ENCODE measurements around the gene HAUS8. TPM values are rescaled to one million over a fixed set of nuclear protein-coding genes. Genes with fewer than 3 reads are reported as not detected.

HAUS8 gene
- total and polyA plus RNA-seq, 10 of the 15 experiments (the other 5 are each of a cell fraction or from before 2014, with no cell fraction given) = 22.7 to 43.9 (median 34.4) TPM

DNA sequence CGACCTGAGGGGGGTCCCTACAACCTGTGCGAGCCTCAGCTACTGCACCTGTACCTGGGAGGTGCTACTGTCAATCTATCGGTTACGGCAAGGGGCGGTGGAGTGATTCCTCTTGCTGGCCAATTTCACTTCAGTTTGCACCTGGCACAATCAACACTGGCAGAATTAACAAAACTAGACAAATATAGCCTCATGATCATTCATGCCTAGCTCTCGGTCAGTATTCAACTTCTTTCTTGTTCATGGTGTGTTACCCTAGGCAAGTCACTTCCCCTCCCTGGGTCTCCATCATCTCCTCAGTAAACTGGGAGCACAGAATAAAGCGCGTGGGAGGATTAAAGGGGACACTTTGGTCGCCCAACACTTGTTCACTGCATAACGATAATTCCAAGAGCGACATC lies 618 bp downstream of the HAUS8 start:
- ChIA-PET POLR2A (interaction anchor here (0.6 to 8.5 kb wide), 6 partner anchors 16 to 328 kb away, joined by 3 to 111 read pairs (median 3); no protein-coding TSS in a partner anchor), RAD21 (ENCODE audit: unreplicated experiment) (interaction anchor here (0.9 to 2.4 kb wide), 6 partner anchors 47 to 360 kb away, joined by 3 to 19 read pairs (median 4); partner anchors contain the start of gene BABAM1), SMC1A (ENCODE audit: uncharacterized antibody, unreplicated experiment) (interaction anchor here (1.0 to 2.7 kb wide), 7 partner anchors 34 to 229 kb away, joined by 3 to 24 read pairs (median 4); partner anchors contain the start of genes ABHD8 and USHBP1), CTCF (interaction anchor here (0.9 to 1.8 kb wide), 5 partner anchors 142 to 360 kb away, joined by 3 to 6 read pairs (median 5); partner anchors contain the start of gene BABAM1)
- ATAC-seq (peak; percentile 1), DNase-seq (ENCODE audit: low read depth, low spot score) (no peak), FAIRE-seq (no peak)
- Histone ChIP-seq H3K9ac (ENCODE audit: control insufficient read depth, insufficient read depth, low read length) (peak overlapping the region; percentile 84), H3K79me2 (ENCODE audit: control insufficient read depth, insufficient read depth, low read length) (peaks cover 81% of the 10 kb centered on the region), H3K4me1 (ENCODE audit: control insufficient read depth, insufficient read depth, low read length) (peaks cover 28% of the 10 kb centered on the region), H2AFZ (ENCODE audit: control insufficient read depth, low read depth, low read length) (peak overlapping the region; percentile 75), H3K4me3 (peak overlapping the region; percentile 98), H3K4me2 (ENCODE audit: control insufficient read depth, insufficient read depth) (peak overlapping the region; percentile 97), H3K9me3 (replicated peaks; ENCODE audit: control insufficient read depth, insufficient read depth, low read length) (no peaks in the 10 kb centered on the region), H3K27ac (ENCODE audit: control insufficient read depth, insufficient read depth) (peak overlapping the region; percentile 86), H3K27me3 (replicated peaks in 1 of 2; ENCODE audit: control insufficient read depth in 2 of 2, insufficient read depth in 2 of 2, low read length in 1 of 2) (no peaks in the 10 kb centered on the region), H3K36me3 (ENCODE audit: control insufficient read depth in 2 of 2, insufficient read depth in 2 of 2, low read length in 1 of 2) (peaks cover 3 to 4% of the 10 kb centered on the region in 2 experiments; a peak in 3 of 4 replicates), H4K20me1 (ENCODE audit: control insufficient read depth, insufficient read depth) (peaks cover 5% of the 10 kb centered on the region)
- 0% methylated on average over 11 of the region's 11 CpGs for WGBS (ENCODE audit: insufficient coverage, insufficient replicate concordance, low lambda C conversion rate, missing lambda C conversion rate)
- peak; percentile 16 for TF ChIP-seq HDAC6 (IDR thresholded peaks at IDR 0.05; ENCODE audit: unreplicated experiment)
- 0 out of 2 replicates have a peak, but pooled peaks have one; percentile 32 for TF ChIP-seq MEF2A (IDR thresholded peaks at IDR 0.05; ENCODE audit: insufficient read depth, low read depth, low read length)
- no peak for TF ChIP-seq TCF7 (IDR thresholded peaks at IDR 0.05; ENCODE audit: borderline replicate concordance)
- TF ChIP-seq, protein P1, sequence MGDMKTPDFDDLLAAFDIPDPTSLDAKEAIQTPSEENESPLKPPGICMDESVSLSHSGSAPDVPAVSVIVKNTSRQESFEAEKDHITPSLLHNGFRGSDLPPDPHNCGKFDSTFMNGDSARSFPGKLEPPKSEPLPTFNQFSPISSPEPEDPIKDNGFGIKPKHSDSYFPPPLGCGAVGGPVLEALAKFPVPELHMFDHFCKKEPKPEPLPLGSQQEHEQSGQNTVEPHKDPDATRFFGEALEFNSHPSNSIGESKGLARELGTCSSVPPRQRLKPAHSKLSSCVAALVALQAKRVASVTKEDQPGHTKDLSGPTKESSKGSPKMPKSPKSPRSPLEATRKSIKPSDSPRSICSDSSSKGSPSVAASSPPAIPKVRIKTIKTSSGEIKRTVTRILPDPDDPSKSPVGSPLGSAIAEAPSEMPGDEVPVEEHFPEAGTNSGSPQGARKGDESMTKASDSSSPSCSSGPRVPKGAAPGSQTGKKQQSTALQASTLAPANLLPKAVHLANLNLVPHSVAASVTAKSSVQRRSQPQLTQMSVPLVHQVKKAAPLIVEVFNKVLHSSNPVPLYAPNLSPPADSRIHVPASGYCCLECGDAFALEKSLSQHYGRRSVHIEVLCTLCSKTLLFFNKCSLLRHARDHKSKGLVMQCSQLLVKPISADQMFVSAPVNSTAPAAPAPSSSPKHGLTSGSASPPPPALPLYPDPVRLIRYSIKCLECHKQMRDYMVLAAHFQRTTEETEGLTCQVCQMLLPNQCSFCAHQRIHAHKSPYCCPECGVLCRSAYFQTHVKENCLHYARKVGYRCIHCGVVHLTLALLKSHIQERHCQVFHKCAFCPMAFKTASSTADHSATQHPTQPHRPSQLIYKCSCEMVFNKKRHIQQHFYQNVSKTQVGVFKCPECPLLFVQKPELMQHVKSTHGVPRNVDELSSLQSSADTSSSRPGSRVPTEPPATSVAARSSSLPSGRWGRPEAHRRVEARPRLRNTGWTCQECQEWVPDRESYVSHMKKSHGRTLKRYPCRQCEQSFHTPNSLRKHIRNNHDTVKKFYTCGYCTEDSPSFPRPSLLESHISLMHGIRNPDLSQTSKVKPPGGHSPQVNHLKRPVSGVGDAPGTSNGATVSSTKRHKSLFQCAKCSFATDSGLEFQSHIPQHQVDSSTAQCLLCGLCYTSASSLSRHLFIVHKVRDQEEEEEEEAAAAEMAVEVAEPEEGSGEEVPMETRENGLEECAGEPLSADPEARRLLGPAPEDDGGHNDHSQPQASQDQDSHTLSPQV (IDR thresholded peaks at IDR 0.05) = no peak
- TF ChIP-seq NFXL1 (IDR thresholded peaks at IDR 0.05; ENCODE audit: borderline replicate concordance) = no peak
- TF ChIP-seq, protein P2, sequence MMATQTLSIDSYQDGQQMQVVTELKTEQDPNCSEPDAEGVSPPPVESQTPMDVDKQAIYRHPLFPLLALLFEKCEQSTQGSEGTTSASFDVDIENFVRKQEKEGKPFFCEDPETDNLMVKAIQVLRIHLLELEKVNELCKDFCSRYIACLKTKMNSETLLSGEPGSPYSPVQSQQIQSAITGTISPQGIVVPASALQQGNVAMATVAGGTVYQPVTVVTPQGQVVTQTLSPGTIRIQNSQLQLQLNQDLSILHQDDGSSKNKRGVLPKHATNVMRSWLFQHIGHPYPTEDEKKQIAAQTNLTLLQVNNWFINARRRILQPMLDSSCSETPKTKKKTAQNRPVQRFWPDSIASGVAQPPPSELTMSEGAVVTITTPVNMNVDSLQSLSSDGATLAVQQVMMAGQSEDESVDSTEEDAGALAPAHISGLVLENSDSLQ (IDR thresholded peaks at IDR 0.05) = peak; percentile 48; the same call in 1 of the 2 replicates
- no peak for TF ChIP-seq ZBED1 (IDR thresholded peaks at IDR 0.05; ENCODE audit: borderline replicate concordance)
- peak in 1 of 2 experiments; percentile 43; a peak in 1 of 3 replicates for TF ChIP-seq EGR1 (IDR thresholded peaks at IDR 0.05; ENCODE audit: borderline replicate concordance in 1 of 2, low read depth in 2 of 2, low read length in 2 of 2)
- BruUV-seq (replicated peaks) = TSS peak; percentile 71
- in situ Hi-C loops (cut with MboI) = loop anchor here (5.0 kb wide), 1 partner anchor 213 kb away; no protein-coding TSS in a partner anchor
- intact Hi-C loops (cut with micrococcal nuclease; ENCODE audit: unreplicated experiment) = loop anchor here (1.0 to 2.0 kb wide), 3 partner anchors 60 to 193 kb away; partner anchors contain the start of gene BABAM1
